HCT116 (cell line): ENCODE measurements around the gene SRRM1. TPM values are rescaled to one million over a fixed set of nuclear protein-coding genes. Genes with fewer than 3 reads are reported as not detected.

Source experiments
- ATAC-seq: fragments of 200-7000 bp; cut with Tn5 transposase; 2 replicates; pipeline ENCODE4 v1.9.1; 2020; ENCODE audit warnings: mild to moderate bottlenecking, moderate library complexity
- BruUV-seq: library from RNA; stranded (reverse); fragments of 400-500 nt; replicated peaks from 2 replicates; lab custom pipeline; 2021; lab: Mats Ljungman, UMichigan
- CTCF ChIA-PET: fragments of 300-600 bp; sonication (Branson Sonifier 250); formaldehyde crosslinking; loops from one replicate; lab custom pipeline; 2021; ENCODE audit warnings: antibody characterized with exemption; lab: Charles Lee
- POLR2A ChIA-PET: fragments of 300-600, 350-600 bp; sonication (Branson Sonifier 250); formaldehyde crosslinking; loops from one replicate; lab custom pipeline; 2021; ENCODE audit warnings: antibody characterized with exemption; lab: Charles Lee
- RAD21 ChIA-PET, 2 experiments: fragments of 300-600 bp; sonication (Branson Sonifier 250); formaldehyde crosslinking; loops; one replicate each; lab custom pipeline; 2023; ENCODE audit warnings: low total read pairs in 2 of 2; ENCODE audit not compliant: uncharacterized antibody in 2 of 2, unreplicated experiment in 2 of 2, low non-redundant PET in 1 of 2; lab: Charles Lee
- DNase-seq: peaks from one replicate; pipeline ENCODE4 v3.0.0-alpha.2; 2010; ENCODE audit warnings: low read depth, low spot score
- H2AFZ ChIP-seq: fragments of 200-600 bp; shearing (Covaris generic), sonication (generic); 2 replicates; pipeline ENCODE4 v1.6.1; 2017; ENCODE audit warnings: low read depth, mixed run types, mixed read lengths, antibody characterized with exemption, low read length; ENCODE audit not compliant: poor library complexity, severe bottlenecking
- H3K27ac ChIP-seq: 2 replicates; pipeline ENCODE4 v1.5.1; 2012; ENCODE audit warnings: low read depth, low read length
- H3K27me3 ChIP-seq: fragments of 200-600 bp; sonication (generic); 2 replicates; pipeline ENCODE4 v1.6.1; 2016; ENCODE audit warnings: mixed run types, low read length, mixed read lengths; ENCODE audit not compliant: insufficient read depth
- H3K36me3 ChIP-seq, 2 experiments: fragments of 200-500 bp in 1 of 2; fragments of 200-600 bp in 1 of 2; sonication (Bioruptor generic) in 1 of 2; sonication (generic) in 1 of 2; 2 replicates each; pipeline versions ENCODE4 v1.5.1 to v1.6.1; 2014 to 2016; ENCODE audit warnings: low read length in 2 of 2, inconsistent platforms in 1 of 2, mixed read lengths in 1 of 2, mixed run types in 1 of 2; ENCODE audit not compliant: insufficient read depth in 2 of 2, control insufficient read depth in 1 of 2
- H3K4me1 ChIP-seq, 2 experiments: fragments of 200-600 bp in 1 of 2; sonication (generic) in 1 of 2; 2 replicates each; pipeline versions ENCODE4 v1.5.1 to v1.6.1; 2012 to 2017; ENCODE audit warnings: low read length in 2 of 2, inconsistent platforms in 1 of 2, mild to moderate bottlenecking in 1 of 2, mixed read lengths in 1 of 2, mixed run types in 1 of 2, moderate library complexity in 1 of 2; ENCODE audit not compliant: insufficient read depth in 2 of 2, control insufficient read depth in 1 of 2
- H3K4me2 ChIP-seq: fragments of 200-600 bp; sonication (generic); 2 replicates; pipeline ENCODE4 v1.6.1; 2017; ENCODE audit warnings: mixed run types, low read length, mixed read lengths
- H3K4me3 ChIP-seq, 2 experiments: fragments of 200-600 bp in 1 of 2; sonication (generic) in 1 of 2; replicated peaks in 1 of 2; 2 replicates each; pipeline ENCODE4 v1.5.1; 2011 to 2016; ENCODE audit warnings: low read length in 2 of 2, control low read depth in 1 of 2, low read depth in 1 of 2, mild to moderate bottlenecking in 1 of 2, mixed read lengths in 1 of 2, mixed run types in 1 of 2
- H3K79me2 ChIP-seq: fragments of 200-600 bp; sonication (generic); 2 replicates; pipeline ENCODE4 v1.6.1; 2017; ENCODE audit warnings: mild to moderate bottlenecking, mixed run types, low read length, moderate library complexity, mixed read lengths; ENCODE audit not compliant: insufficient read depth
- H3K9ac ChIP-seq: fragments of 200-600 bp; sonication (generic); 2 replicates; pipeline ENCODE4 v1.6.1; 2016; ENCODE audit warnings: low read length, mixed read lengths
- H3K9me2 ChIP-seq: fragments of 200-600 bp; sonication (generic), shearing (Covaris generic); 2 replicates; pipeline ENCODE4 v1.6.1; 2017; ENCODE audit warnings: mixed run types, mild to moderate bottlenecking, moderate library complexity; ENCODE audit not compliant: insufficient read depth
- H3K9me3 ChIP-seq, 2 experiments: fragments of 200-500 bp in 1 of 2; fragments of 200-600 bp in 1 of 2; sonication (Bioruptor generic) in 1 of 2; sonication (generic) in 1 of 2; 2 replicates each; pipeline ENCODE4 v1.6.1; 2014 to 2017; ENCODE audit warnings: low read length in 2 of 2, mixed read lengths in 2 of 2, inconsistent platforms in 1 of 2, low read depth in 1 of 2, mild to moderate bottlenecking in 1 of 2, mixed run types in 1 of 2, moderate library complexity in 1 of 2; ENCODE audit not compliant: control insufficient read depth in 1 of 2, insufficient read depth in 1 of 2
- H4K20me1 ChIP-seq: fragments of 200-600 bp; sonication (generic), shearing (Covaris generic); 2 replicates; pipeline ENCODE4 v1.6.1; 2017; ENCODE audit warnings: mixed run types, mild to moderate bottlenecking, moderate library complexity; ENCODE audit not compliant: insufficient read depth
- CBX3 ChIP-seq: IDR thresholded peaks from 2 replicates; pipeline ENCODE4 v1.6.1; 2012; ENCODE audit warnings: low read depth
- JUND ChIP-seq: IDR thresholded peaks from 2 replicates; pipeline ENCODE4 v1.6.1; 2012
- POLR2A ChIP-seq: IDR thresholded peaks from 2 replicates; pipeline ENCODE4 v1.7.0; 2011; ENCODE audit warnings: borderline replicate concordance; ENCODE audit not compliant: insufficient read depth, insufficient read length; ENCODE audit errors: extremely low read depth
- ZBTB33 ChIP-seq: IDR thresholded peaks from 2 replicates; pipeline ENCODE4 v1.6.1; 2011; ENCODE audit warnings: mild to moderate bottlenecking, low read length, moderate library complexity; ENCODE audit not compliant: insufficient replicate concordance; ENCODE audit errors: extremely low read depth
- ZFX ChIP-seq: fragments of 450-650 bp; IDR thresholded peaks from 2 replicates; pipeline ENCODE4 v1.6.1; 2017
- intact Hi-C: fragments of 100-400 bp; cut with micrococcal nuclease; formaldehyde crosslinking; loops from 2 replicates; pipeline ENCODE4 v1.10.0; 2022
- total RNA-seq: library from RNA; stranded (reverse); gene quantifications from one replicate; pipeline ENCODE4 v1.2.1, GENCODE V29; 2021; ENCODE audit not compliant: unreplicated experiment

SRRM1 gene
- total RNA-seq, 1 experiment from 2014 or later, result 184 TPM

- BruUV-seq, result no TSS peak
- intact Hi-C loops, result no loop called here
- no peaks in the 10 kb centered on the region for H3K36me3 ChIP-seq
- no peaks in the 10 kb centered on the region for H4K20me1 ChIP-seq
- DNase-seq (no peak), ATAC-seq (no peak)
- H3K4me3 ChIP-seq, result no peak overlapping the region
- RAD21 ChIA-PET, result no interaction called here
- no peak overlapping the region for H3K9ac ChIP-seq
- H3K4me1 ChIP-seq, result peaks cover 8 to 40% of the 10 kb centered on the region in 2 experiments; a peak in 3 of 4 replicates
- H3K27me3 ChIP-seq, result no peaks in the 10 kb centered on the region
- H3K27ac ChIP-seq, result no peak overlapping the region
- TF ChIP-seq POLR2A (no peak), JUND (no peak)
- CTCF ChIA-PET, result interaction anchor here (1.5 kb wide), 1 partner anchor 14 kb away, joined by 3 read pairs; no protein-coding TSS in a partner anchor
- POLR2A ChIA-PET, result interaction anchor here (0.8 kb wide), 1 partner anchor 42 kb away, joined by 3 read pairs; the partner anchor contains the start of gene CLIC4
- no peak overlapping the region for H2AFZ ChIP-seq
- H3K9me3 ChIP-seq, result no peaks in the 10 kb centered on the region
- no peaks in the 10 kb centered on the region for H3K79me2 ChIP-seq
- no peaks in the 10 kb centered on the region for H3K9me2 ChIP-seq
- 0 out of 2 replicates have a peak overlapping the region, but pooled peaks have one; percentile 3 for H3K4me2 ChIP-seq
Observed at GRCh38 chr1:24702511-24703293, 59.6 kb downstream of the SRRM1 start.

GRCh38 chr1:24704411-24705259 is 61.5 kb downstream of the SRRM1 start:
- Histone ChIP-seq H3K9ac (peak overlapping the region; percentile 34; the same call in 1 of the 2 replicates), H3K4me2 (peak overlapping the region; percentile 67), H3K79me2 (no peaks in the 10 kb centered on the region), H3K4me1 (peaks cover 14 to 54% of the 10 kb centered on the region in 2 experiments; a peak in 3 of 4 replicates), H3K9me2 (no peaks in the 10 kb centered on the region), H3K27me3 (no peaks in the 10 kb centered on the region), H3K9me3 (no peaks in the 10 kb centered on the region), H3K36me3 (no peaks in the 10 kb centered on the region), H2AFZ (peak overlapping the region; percentile 59), H3K4me3 (peak overlapping the region in 1 of 2 experiments; percentile 21; a peak in 1 of 4 replicates), H4K20me1 (no peaks in the 10 kb centered on the region), H3K27ac (peak overlapping the region; percentile 58)
- DNase-seq (no peak), ATAC-seq (peak; percentile 39)
- BruUV-seq, result TSS peak; percentile 92
- ChIA-PET RAD21 (no interaction called here), POLR2A (interaction anchor here (1.0 to 1.7 kb wide), 4 partner anchors 14 to 40 kb away, joined by 3 to 5 read pairs (median 4); partner anchors contain the start of gene CLIC4), CTCF (interaction anchor here (1.5 to 2.1 kb wide), 2 partner anchors 16 to 40 kb away, joined by 3 to 10 read pairs; partner anchors contain the start of gene CLIC4)
- intact Hi-C loops, result no loop called here
- TF ChIP-seq POLR2A (no peak), CBX3 (no peak), ZBTB33 (no peak), ZFX (no peak)
